Prostate gland (tissue), 2 donors: ENCODE results near the gene PLPP7.

ENCODE experiments used
- POLR2A ChIP-seq: fragments of 450-650 bp; IDR thresholded peaks from one replicate; pipeline ENCODE4 v1.6.1; 2016; ENCODE audit warnings: antibody characterized with exemption, mild to moderate bottlenecking
- POLR2AphosphoS5 ChIP-seq: sonication (generic); formaldehyde crosslinking; IDR thresholded peaks from one replicate; pipeline ENCODE4 v1.6.1; 2017; ENCODE audit warnings: antibody characterized with exemption
- TF ChIP-seq, protein P1 (sequence below), 4 experiments: fragments of 200-600 bp in 2 of 4; fragments of 450-650 bp in 2 of 4; sonication (generic) in 2 of 4; IDR thresholded peaks; 1 replicate in 3 of 4; 2 replicates in 1 of 4; pipeline ENCODE4 v1.5.1; 2016 to 2019; ENCODE audit warnings: antibody characterized with exemption in 4 of 4, mild to moderate bottlenecking in 2 of 4, moderate library complexity in 2 of 4

DNA sequence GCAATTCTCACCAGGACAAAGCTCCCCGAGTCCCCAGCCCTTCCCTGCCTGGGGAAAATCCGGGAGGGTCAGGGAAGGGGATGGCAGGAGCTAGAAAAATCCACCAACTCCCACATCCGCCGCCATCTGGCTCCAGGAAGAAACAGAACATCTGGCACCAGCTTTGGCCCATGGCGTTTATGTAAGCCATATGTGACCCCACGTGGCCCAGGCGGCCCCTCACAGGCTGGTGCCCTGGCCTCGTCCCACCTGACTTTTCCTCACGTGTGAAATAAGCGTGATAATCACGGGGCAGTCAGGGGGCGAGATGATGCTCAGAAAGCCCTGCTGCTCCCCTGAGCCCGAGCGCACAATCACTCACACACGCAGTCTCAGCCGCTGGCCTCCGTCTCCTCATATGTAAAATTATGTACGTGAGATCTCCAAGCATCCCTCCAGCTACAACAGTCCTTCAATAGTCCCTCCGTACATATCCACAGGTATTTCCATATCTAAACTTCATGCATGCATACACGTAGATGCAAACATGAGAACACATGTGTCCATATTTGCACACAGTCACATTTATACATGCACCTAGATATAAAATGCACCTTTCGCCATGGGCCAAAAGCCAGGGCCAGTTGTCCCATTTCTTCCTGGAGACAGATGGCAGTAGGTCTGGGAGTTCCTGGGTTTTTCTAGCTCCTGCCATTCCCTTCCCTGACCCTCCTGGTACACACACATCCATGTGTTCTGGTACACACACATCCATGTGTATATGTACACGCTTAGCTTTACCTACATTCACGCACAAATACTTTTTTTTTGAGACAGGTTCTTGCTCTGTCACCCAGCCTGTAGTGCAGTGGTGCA, 28.9 kb downstream of the PLPP7 start:
- TF ChIP-seq POLR2A (no peak), POLR2AphosphoS5 (no peak)
- TF ChIP-seq, protein P1, sequence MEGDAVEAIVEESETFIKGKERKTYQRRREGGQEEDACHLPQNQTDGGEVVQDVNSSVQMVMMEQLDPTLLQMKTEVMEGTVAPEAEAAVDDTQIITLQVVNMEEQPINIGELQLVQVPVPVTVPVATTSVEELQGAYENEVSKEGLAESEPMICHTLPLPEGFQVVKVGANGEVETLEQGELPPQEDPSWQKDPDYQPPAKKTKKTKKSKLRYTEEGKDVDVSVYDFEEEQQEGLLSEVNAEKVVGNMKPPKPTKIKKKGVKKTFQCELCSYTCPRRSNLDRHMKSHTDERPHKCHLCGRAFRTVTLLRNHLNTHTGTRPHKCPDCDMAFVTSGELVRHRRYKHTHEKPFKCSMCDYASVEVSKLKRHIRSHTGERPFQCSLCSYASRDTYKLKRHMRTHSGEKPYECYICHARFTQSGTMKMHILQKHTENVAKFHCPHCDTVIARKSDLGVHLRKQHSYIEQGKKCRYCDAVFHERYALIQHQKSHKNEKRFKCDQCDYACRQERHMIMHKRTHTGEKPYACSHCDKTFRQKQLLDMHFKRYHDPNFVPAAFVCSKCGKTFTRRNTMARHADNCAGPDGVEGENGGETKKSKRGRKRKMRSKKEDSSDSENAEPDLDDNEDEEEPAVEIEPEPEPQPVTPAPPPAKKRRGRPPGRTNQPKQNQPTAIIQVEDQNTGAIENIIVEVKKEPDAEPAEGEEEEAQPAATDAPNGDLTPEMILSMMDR (IDR thresholded peaks at IDR 0.05), result no peak
